K562 (cell line): ENCODE measurements around the gene ZNF74. TPM values are rescaled to one million over a fixed set of nuclear protein-coding genes. Genes with fewer than 3 reads are reported as not detected.

Source experiments
- BRCA1 ChIP-seq, 2 experiments: fragments of 450-650 bp in 1 of 2; sonication (generic) in 1 of 2; formaldehyde crosslinking in 1 of 2; IDR thresholded peaks; 2 replicates each; pipeline versions ENCODE4 v1.5.0 to v1.6.1; 2017 to 2020; ENCODE audit warnings: mild to moderate bottlenecking in 1 of 2, missing genetic modification reagents in 1 of 2
- CEBPG ChIP-seq, 3 experiments: fragments of 200-800 bp in 1 of 3; sonication (Bioruptor generic) in 1 of 3; sonication (generic) in 1 of 3; formaldehyde crosslinking in 1 of 3; IDR thresholded peaks in 2 of 3; conservative IDR thresholded peaks in 1 of 3; 2 replicates each; pipeline versions ENCODE4 v1.6.1 to v1.8.0; 2016 to 2022; ENCODE audit warnings: missing compliant biosample characterization in 2 of 3, missing genetic modification characterization in 2 of 3, mild to moderate bottlenecking in 1 of 3, missing genetic modification reagents in 1 of 3
- FOXP1 ChIP-seq: sonication (generic); formaldehyde crosslinking; IDR thresholded peaks from 2 replicates; pipeline ENCODE4 v1.8.0; 2022; ENCODE audit warnings: mild to moderate bottlenecking, missing genetic modification reagents
- KLF10 ChIP-seq: fragments of 250-450 bp; sonication (Bioruptor Pico); IDR thresholded peaks from 2 replicates; pipeline ENCODE4 v1.6.1; 2021; ENCODE audit warnings: matching md5 sums
- MIER1 ChIP-seq: fragments of 450-650 bp; IDR thresholded peaks from 2 replicates; pipeline ENCODE4 v1.6.1; 2016; ENCODE audit warnings: antibody characterized with exemption, mild to moderate bottlenecking, low read depth
- NCOA6 ChIP-seq: fragments of 450-650 bp; IDR thresholded peaks from 2 replicates; pipeline ENCODE4 v1.6.1; 2017; ENCODE audit warnings: mild to moderate bottlenecking
- NR1H2 ChIP-seq: sonication (generic); formaldehyde crosslinking; IDR thresholded peaks from 2 replicates; pipeline ENCODE4 v1.4.0; 2020; ENCODE audit warnings: mild to moderate bottlenecking, missing genetic modification reagents
- PURB ChIP-seq: sonication (generic); formaldehyde crosslinking; IDR thresholded peaks from 2 replicates; pipeline ENCODE4 v1.9.0; 2021; ENCODE audit warnings: low read depth, mild to moderate bottlenecking, missing genetic modification reagents
- RBM15 ChIP-seq: fragments of 200-400 bp; formaldehyde crosslinking; IDR thresholded peaks from 2 replicates; pipeline ENCODE4 v1.6.1; 2018; ENCODE audit warnings: mild to moderate bottlenecking, low read length, moderate library complexity; ENCODE audit not compliant: insufficient read depth
- RBM22 ChIP-seq: fragments of 200-400 bp; formaldehyde crosslinking; IDR thresholded peaks from 2 replicates; pipeline ENCODE4 v1.6.1; 2018; ENCODE audit warnings: low read length, low read depth; ENCODE audit not compliant: poor library complexity, severe bottlenecking
- RBM34 ChIP-seq: fragments of 200-400 bp; formaldehyde crosslinking; IDR thresholded peaks from 2 replicates; pipeline ENCODE4 v1.6.1; 2018; ENCODE audit warnings: low read length, borderline replicate concordance; ENCODE audit not compliant: insufficient read depth
- SETDB1 ChIP-seq: IDR thresholded peaks from one replicate; pipeline ENCODE4 v1.6.1; 2012; ENCODE audit warnings: low read length, control low read depth, inconsistent platforms
- SMAD2 ChIP-seq: fragments of 150-350 bp; IDR thresholded peaks from 2 replicates; pipeline ENCODE4 v1.6.1; 2014; ENCODE audit warnings: low read depth, mild to moderate bottlenecking, low read length
- SNAPC5 ChIP-seq: fragments of 250-450 bp; sonication (Bioruptor Pico); IDR thresholded peaks from 2 replicates; pipeline ENCODE4 v1.8.0; 2021; ENCODE audit warnings: moderate library complexity, mild to moderate bottlenecking, inconsistent platforms
- ZBTB7A ChIP-seq: IDR thresholded peaks from 2 replicates; pipeline ENCODE4 v1.6.1; 2011; ENCODE audit warnings: low read depth, mild to moderate bottlenecking, low read length, moderate library complexity, borderline replicate concordance; ENCODE audit not compliant: control insufficient read depth
- ZBTB8A ChIP-seq: fragments of 450-650 bp; IDR thresholded peaks from 2 replicates; pipeline ENCODE4 v1.6.1; 2018; ENCODE audit warnings: mild to moderate bottlenecking, moderate library complexity; ENCODE audit not compliant: partially characterized antibody
- ZNF445 ChIP-seq: fragments of 250-450 bp; sonication (Bioruptor Pico); IDR thresholded peaks from 2 replicates; pipeline ENCODE4 v1.4.0; 2020; ENCODE audit warnings: low read depth, mild to moderate bottlenecking, moderate library complexity
- polyA plus RNA-seq, 8 experiments: library from polyadenylated mRNA; depleted of rRNA in 4 of 8; stranded (reverse) in 5 of 8; unstranded in 3 of 8; fragments of >200 nt; fragmentation: Nextera tagmentation in 2 of 8; fragmentation: Illumina TruSeq in 1 of 8; extraction: Ambion mirVana in 2 of 8; extraction: Trizol in 1 of 8; gene quantifications; 2 replicates each; pipeline versions ENCODE4 v1.2.1 to v1.2.3, GENCODE V29; 2011 to 2014; ENCODE audit warnings: inconsistent platforms in 1 of 8, missing spikeins in 1 of 8
- total RNA-seq, 7 experiments: library from RNA; depleted of rRNA in 6 of 7; stranded (reverse); fragments of >200 nt in 6 of 7; fragmentation: Illumina TruSeq in 2 of 7; extraction: Trizol in 2 of 7; gene quantifications; 2 replicates each; pipeline versions ENCODE4 v1.2.1 to v1.2.3, GENCODE V29; 2011 to 2021; ENCODE audit warnings: low replicate concordance in 1 of 7
- TF ChIP-seq, protein P1 (sequence below): sonication (generic); formaldehyde crosslinking; IDR thresholded peaks from 2 replicates; pipeline ENCODE4 v1.8.0; 2023; ENCODE audit warnings: mild to moderate bottlenecking, missing genetic modification reagents
- TF ChIP-seq, protein P2 (sequence below): fragments of 450-650 bp; IDR thresholded peaks from 2 replicates; pipeline ENCODE4 v1.6.1; 2016; ENCODE audit warnings: low read depth

ZNF74 gene
- total and polyA plus RNA-seq, 9 of the 15 experiments (the other 6 are each of a cell fraction or from before 2014, with no cell fraction given) = 2.4 to 53.5 (median 31.5) TPM

GRCh38 chr22:20430101-20430719 is 36.3 kb downstream of the ZNF74 start (continued):
- TF ChIP-seq CEBPG (CRISPR knock-in tag; IDR thresholded peaks at IDR 0.05) (no peak), CEBPG (tag; conservative IDR thresholded peaks at IDR 0.05 in 1 of 2, IDR thresholded peaks at IDR 0.05 in 1 of 2) (no peak), ZBTB7A (peak; percentile 76; the same call in 1 of the 2 replicates), RBM34 (no peak), MIER1 (no peak), SETDB1 (no peak), FOXP1 (CRISPR knock-in tag) (peak; percentile 76; the same call in 1 of the 2 replicates), PURB (CRISPR knock-in tag) (no peak), BRCA1 (IDR thresholded peaks at IDR 0.05) (no peak), BRCA1 (CRISPR knock-in tag; IDR thresholded peaks at IDR 0.05) (no peak), SNAPC5 (CRISPR knock-in tag) (no peak), RBM22 (no peak), SMAD2 (no peak), NCOA6 (no peak), NR1H2 (peak; percentile 34; the same call in 1 of the 2 replicates), KLF10 (no peak), ZBTB8A (no peak), ZNF445 (CRISPR knock-in tag) (no peak), RBM15 (no peak)
- TF ChIP-seq, protein P1, sequence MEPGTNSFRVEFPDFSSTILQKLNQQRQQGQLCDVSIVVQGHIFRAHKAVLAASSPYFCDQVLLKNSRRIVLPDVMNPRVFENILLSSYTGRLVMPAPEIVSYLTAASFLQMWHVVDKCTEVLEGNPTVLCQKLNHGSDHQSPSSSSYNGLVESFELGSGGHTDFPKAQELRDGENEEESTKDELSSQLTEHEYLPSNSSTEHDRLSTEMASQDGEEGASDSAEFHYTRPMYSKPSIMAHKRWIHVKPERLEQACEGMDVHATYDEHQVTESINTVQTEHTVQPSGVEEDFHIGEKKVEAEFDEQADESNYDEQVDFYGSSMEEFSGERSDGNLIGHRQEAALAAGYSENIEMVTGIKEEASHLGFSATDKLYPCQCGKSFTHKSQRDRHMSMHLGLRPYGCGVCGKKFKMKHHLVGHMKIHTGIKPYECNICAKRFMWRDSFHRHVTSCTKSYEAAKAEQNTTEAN (CRISPR knock-in tag) = no peak
- TF ChIP-seq, protein P2, sequence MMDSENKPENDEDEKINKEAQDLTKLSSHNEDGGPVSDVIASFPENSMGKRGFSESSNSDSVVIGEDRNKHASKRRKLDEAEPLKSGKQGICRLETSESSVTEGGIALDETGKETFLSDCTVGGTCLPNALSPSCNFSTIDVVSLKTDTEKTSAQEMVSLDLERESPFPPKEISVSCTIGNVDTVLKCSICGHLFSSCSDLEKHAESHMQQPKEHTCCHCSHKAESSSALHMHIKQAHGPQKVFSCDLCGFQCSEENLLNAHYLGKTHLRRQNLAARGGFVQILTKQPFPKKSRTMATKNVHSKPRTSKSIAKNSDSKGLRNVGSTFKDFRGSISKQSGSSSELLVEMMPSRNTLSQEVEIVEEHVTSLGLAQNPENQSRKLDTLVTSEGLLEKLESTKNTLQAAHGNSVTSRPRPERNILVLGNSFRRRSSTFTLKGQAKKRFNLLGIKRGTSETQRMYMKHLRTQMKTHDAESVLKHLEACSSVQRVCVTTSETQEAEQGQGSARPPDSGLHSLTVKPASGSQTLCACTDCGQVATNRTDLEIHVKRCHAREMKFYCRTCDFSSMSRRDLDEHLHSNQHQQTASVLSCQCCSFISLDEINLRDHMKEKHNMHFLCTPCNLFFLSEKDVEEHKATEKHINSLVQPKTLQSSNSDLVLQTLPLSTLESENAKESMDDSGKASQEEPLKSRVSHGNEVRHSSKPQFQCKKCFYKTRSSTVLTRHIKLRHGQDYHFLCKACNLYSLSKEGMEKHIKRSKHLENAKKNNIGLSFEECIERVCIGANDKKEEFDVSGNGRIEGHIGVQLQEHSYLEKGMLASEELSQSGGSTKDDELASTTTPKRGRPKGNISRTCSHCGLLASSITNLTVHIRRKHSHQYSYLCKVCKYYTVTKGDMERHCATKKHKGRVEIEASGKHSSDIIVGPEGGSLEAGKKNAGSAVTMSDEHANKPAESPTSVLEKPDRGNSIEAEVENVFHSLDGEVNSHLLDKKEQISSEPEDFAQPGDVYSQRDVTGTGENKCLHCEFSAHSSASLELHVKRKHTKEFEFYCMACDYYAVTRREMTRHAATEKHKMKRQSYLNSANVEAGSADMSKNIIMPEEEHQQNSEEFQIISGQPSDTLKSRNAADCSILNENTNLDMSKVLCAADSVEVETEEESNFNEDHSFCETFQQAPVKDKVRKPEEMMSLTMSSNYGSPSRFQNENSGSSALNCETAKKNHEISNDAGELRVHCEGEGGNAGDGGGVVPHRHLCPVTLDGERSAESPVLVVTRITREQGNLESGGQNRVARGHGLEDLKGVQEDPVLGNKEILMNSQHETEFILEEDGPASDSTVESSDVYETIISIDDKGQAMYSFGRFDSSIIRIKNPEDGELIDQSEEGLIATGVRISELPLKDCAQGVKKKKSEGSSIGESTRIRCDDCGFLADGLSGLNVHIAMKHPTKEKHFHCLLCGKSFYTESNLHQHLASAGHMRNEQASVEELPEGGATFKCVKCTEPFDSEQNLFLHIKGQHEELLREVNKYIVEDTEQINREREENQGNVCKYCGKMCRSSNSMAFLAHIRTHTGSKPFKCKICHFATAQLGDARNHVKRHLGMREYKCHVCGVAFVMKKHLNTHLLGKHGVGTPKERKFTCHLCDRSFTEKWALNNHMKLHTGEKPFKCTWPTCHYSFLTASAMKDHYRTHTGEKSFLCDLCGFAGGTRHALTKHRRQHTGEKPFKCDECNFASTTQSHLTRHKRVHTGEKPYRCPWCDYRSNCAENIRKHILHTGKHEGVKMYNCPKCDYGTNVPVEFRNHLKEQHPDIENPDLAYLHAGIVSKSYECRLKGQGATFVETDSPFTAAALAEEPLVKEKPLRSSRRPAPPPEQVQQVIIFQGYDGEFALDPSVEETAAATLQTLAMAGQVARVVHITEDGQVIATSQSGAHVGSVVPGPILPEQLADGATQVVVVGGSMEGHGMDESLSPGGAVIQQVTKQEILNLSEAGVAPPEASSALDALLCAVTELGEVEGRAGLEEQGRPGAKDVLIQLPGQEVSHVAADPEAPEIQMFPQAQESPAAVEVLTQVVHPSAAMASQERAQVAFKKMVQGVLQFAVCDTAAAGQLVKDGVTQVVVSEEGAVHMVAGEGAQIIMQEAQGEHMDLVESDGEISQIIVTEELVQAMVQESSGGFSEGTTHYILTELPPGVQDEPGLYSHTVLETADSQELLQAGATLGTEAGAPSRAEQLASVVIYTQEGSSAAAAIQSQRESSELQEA = no peak
